ENCODE measurements around the gene RIC1.

GRCh38 chr9:5630081-5630507, 1.2 kb downstream of the RIC1 start:
- TF ChIP-seq CTCF (conservative IDR thresholded peaks at IDR 0.05; ENCODE audit: low read depth, low read length) (no peak), POLR2A (IDR thresholded peaks at IDR 0.05; ENCODE audit: low read depth, low read length) (no peak), RFX5 (IDR thresholded peaks at IDR 0.05; ENCODE audit: low read depth, low read length) (no peak), FOS (IDR thresholded peaks at IDR 0.05; ENCODE audit: low read depth, low read length) (no peak), SMC3 (IDR thresholded peaks at IDR 0.05; ENCODE audit: low read depth, low read length) (no peak), ELK1 (IDR thresholded peaks at IDR 0.05; ENCODE audit: borderline replicate concordance, low read depth, low read length) (no peak), MXI1 (IDR thresholded peaks at IDR 0.05; ENCODE audit: borderline replicate concordance, low read depth, low read length) (no peak), MAFK (IDR thresholded peaks at IDR 0.05; ENCODE audit: low read depth, low read length) (no peak)
